ENCODE measurements around the gene CALML4.

DNA sequence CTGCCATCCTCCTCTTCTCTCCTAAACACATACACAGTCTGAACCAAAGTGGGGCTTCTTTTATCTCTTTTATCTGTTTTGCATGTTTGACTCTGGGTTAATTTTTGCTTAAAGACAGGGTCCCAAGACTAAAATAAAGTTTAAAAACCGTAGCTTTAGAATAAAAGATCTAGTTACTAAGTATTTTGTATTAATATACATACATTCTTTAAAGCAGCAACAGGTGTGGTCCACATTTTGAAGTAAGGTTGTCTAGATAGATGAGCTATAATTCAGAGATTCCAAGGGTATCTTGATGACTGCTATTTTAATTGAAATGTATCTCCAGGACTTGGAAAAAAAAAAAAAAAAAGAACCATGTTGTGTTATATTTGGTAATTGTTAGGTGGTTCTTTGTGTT is 61.3 kb downstream of the CALML4 start:
- TF ChIP-seq EZH2phosphoT487 (IDR thresholded peaks at IDR 0.05; ENCODE audit: low read depth, severe bottlenecking, unreplicated experiment) (no peak), CTCF (IDR thresholded peaks at IDR 0.05; ENCODE audit: poor library complexity) (no peak)
